Measurements from ENCODE around the gene SEMA4A.

DNA sequence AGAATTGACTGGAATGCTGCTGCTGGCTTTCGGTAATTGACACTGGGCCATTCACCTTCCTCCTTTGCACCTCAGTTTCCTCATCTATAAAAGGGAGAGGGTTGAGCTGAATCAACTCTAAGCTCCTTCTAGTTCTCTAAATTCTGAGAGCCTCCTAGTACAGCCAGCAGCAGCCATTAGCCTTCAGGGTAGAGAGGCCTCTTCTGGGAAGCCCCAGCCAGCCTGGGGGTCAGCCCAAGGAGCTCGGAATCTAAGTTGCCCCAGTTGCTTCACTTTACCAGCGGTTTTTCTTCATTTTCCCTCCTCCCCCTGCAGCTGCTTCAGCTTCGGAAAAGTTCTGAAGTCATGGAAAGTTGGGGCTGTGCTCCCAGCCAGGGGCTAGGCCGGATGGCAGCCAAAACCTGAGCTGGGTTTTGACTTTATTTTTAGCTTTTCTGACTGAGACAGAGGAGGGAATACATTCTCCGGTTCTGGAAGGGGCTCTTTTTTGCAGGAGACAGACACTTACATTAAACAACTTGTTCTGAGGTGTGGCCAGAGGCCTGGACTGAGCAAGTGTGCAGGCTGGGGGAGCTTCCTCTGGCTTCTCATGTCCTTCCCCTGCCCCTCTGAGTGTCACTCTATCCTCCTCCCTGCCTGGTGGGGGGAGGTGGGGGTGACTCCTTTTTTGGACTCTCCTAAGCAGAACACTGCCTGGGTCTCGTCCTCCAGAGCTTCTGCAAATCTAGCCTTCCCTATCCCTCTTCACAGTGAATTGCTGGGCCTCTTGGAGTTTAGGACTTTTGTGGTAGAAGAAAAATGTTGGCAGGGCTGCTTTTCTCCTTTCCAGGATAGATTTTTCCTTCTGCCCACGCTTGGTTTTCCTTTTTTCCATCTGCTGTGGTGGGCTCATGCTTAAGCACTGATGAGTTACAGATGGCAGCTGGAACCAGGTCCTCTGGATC lies 24.5 kb upstream of the SEMA4A start:
- TF ChIP-seq, protein P1, sequence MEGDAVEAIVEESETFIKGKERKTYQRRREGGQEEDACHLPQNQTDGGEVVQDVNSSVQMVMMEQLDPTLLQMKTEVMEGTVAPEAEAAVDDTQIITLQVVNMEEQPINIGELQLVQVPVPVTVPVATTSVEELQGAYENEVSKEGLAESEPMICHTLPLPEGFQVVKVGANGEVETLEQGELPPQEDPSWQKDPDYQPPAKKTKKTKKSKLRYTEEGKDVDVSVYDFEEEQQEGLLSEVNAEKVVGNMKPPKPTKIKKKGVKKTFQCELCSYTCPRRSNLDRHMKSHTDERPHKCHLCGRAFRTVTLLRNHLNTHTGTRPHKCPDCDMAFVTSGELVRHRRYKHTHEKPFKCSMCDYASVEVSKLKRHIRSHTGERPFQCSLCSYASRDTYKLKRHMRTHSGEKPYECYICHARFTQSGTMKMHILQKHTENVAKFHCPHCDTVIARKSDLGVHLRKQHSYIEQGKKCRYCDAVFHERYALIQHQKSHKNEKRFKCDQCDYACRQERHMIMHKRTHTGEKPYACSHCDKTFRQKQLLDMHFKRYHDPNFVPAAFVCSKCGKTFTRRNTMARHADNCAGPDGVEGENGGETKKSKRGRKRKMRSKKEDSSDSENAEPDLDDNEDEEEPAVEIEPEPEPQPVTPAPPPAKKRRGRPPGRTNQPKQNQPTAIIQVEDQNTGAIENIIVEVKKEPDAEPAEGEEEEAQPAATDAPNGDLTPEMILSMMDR (conservative IDR thresholded peaks at IDR 0.05; ENCODE audit: low read length): no peak
- TF ChIP-seq EZH2phosphoT487 (IDR thresholded peaks at IDR 0.05; ENCODE audit: borderline replicate concordance): no peak

Measured in Loucy (cell line).